Measurements from ENCODE around the gene HPCA.

The HPCA gene

DNA sequence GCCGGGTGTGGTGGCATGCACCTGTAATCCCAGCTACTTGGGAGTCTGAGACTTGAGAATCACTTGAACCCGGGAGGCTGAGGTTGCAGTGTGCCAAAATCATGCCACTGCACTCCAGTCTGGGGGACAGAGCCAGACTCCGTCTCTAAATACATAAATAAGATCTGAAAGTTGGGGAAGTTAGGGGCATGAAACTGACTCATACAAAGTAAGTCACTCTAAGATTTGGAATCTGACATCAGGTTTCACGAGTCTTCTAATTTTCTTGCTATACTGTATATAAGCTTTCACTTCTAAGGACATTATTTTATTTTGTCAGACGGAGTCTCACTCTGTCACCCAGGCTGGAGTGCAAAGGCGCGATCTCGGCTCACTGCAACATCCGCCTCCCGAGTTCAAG, 48.2 kb downstream of the HPCA start:
- no peak for DNase-seq (ENCODE audit: low spot score)

GRCh38 chr1:32937061-32937460, 50.8 kb downstream of the HPCA start:
- DNase-seq (ENCODE audit: low spot score): no peak

DNA sequence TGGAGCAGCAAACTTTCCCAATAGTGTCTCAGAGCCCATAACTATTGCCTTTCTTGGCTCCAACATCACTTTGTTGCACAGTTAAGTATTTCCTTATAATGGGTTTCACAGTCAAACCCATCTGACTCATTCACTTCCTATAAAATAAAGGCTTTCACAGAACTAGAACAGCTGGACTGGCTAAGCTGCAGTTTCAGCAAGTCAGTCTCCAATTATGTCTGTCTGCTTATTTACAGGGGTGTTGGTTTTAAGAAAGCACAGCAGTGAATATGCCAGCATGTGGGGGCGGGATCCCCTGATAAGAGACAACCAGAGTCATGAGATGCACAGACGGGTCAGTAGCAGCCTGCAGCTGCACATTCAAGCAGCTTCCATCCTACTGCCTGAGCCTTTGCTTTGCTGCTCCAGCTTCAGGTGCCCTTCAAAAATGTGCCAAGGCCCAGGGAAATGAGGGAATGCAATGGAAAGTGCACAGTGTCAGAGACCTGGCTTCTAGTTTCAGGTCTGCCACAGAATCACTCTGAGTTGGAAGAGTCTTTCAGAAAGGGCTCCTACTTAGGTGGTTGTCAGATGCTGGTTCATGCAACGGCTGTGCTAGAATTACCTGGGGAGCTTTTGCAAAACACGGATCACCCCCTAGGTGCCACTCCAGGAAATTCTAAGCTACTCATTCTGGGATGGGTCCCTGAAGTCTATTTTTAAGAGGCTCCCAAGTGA, 53.5 kb downstream of the HPCA start:
- no peak for DNase-seq (ENCODE audit: low spot score)

DNA sequence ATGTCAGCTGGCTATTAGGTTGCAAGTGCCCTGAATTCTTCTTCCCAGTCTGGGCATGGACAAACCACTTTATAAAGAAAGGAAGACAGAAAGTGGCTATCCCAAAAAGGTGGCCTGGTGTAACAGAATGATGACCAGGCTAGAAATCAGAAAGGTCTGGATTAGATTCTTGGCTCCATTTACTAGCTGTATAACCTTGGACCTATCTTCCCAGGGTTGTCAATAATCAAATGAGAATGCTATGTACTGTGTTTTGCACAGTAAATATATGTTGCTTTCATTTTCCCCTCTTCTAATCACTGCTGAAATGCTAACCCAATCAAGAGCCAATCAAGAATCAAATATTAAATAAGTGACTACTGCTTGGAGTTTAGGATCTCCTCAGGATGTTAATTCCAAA, 57.9 kb downstream of the HPCA start:
- no peak for DNase-seq (ENCODE audit: low spot score)

Data from NAMALWA (cell line).